Measurements from ENCODE around the gene AKR1C2.
"Not testable (repeated sequence)": the region's sequence is repeated elsewhere in the genome, so short reads cannot be mapped to it uniquely, and the experiment has no call there.

Gene AKR1C2

GRCh38 chr10:5003127-5004029 is at the start of gene AKR1C2:
TSS of gene AKR1C2 (minus strand) at chr10:5003857. CDS start at chr10:5003835, 22 bp downstream.
- not testable (repeated sequence) for DNase-seq (ENCODE audit: low read depth)

DNA sequence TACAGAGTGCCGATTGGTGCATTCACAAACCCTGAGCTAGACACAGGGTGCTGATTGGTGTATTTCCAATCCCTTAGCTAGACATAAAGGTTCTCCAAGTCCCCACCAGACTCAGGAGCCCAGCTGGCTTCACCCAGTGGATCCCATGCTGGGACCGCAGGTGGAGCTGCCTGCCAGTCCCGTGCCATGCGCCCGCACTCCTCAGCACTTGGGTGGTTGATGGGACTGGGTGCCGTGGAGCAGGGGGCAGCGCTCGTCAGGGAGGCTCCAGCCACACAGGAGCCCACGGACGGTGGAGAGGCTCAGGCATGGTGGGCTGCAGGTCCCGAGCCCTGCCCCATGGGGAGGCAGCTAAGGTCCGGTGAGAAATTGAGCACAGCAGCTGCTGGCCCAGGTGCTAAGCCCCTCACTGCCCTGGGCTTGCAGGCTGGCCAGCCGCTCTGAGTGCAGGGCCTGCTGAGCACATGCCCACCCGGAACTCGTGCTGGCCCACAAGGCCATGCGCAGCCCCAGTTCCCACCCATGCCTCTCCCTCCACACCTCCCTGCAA is 49.4 kb upstream of the AKR1C2 start:
- not testable (repeated sequence) for DNase-seq (ENCODE audit: low read depth)

DNA sequence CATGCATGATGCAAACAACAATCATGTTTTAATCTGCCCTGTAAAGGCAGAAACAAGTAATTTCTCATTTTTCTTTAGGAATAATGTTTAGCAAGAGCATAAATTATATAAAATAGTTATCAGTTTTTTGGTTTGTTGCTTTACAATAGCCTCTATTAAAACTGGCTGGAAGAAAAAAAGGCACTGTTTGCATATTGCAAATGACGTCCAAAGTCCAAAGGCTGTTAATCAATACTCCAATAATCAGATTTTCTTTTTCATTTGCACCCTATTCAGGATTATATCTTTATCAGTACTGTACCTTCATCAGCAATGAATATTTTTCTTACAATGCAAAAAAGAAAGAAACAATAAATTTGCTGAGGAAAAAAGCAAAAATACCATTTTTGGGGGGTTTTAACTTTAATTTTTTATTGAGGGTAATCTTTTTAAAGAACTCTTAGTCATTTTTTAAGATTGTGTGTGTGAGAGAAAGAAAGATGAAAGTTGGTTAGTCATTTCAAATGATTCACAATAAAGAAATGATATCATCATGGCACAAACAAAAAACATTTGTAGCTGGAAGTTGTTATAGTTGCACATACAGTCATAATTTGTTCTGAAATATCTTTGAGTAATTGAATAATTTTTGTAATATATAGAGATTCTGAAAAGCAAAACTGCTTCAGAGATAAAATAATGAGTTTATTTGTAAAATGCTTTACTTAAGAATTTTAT is 44.4 kb upstream of the AKR1C2 start:
- no peak for DNase-seq (ENCODE audit: low read depth)

DNA sequence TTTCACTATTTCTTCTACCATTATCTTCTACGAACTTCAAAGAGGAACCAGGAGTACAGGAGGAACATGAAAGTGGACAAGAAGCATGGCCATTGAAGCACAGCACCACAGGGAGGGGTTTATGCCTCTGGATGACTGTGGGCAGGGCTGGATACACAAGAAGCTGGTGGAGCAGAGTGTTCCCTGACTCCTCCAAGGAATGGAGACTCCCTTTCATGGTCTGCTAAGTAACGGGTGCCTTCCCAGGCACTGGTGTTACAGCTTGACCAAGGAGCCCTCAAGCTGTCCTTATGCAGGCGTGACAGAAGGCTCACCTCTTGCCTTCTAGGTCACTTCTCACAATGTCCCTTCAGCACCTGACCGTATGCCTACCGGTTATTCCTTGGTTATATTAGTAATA is 43.4 kb upstream of the AKR1C2 start:
- DNase-seq (ENCODE audit: low read depth): not testable (repeated sequence)

DNA sequence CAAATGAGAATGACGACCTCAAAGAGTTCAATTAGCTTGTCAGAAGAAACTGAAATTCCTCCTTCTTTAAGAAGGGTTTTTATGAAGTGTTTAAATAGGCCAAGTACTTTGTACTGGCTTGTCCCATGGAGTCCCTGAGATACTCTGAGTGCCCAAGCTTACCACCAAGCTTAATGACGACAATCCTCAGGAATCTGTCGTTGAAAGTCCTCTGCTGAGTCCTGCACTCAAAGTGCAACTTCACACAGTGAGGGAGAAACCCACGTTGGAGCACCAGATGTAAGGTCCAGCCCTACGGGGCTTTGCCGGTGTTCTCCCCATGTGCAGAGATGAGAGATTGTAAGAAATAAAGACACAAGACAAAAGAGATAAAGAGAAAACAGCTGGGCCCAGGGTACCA is 42.8 kb upstream of the AKR1C2 start:
- DNase-seq (ENCODE audit: low read depth): no peak

- no peak for DNase-seq (ENCODE audit: low read depth)
Measured at GRCh38 chr10:5045095-5045494, 41.4 kb upstream of the AKR1C2 start.

DNA sequence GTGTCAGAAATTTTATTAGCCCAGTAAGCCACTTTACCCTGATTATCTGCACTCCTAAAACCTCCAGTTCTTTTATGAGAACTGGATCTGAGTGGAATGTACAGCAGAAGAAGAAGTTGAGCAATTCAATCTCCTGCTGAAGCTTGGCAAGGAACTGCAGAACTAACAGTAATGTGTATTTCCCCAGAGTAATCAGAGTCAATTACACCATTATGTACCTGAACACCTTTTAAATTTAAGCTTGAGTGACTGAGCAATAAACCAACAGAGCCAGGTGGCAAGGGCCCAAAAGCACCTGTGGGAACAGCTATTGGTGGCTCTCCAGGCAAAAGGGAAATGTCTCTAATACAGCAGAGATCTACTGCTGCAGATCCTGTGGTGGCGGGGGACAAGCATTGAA is 40.1 kb upstream of the AKR1C2 start:
- DNase-seq (ENCODE audit: low read depth): no peak

DNA sequence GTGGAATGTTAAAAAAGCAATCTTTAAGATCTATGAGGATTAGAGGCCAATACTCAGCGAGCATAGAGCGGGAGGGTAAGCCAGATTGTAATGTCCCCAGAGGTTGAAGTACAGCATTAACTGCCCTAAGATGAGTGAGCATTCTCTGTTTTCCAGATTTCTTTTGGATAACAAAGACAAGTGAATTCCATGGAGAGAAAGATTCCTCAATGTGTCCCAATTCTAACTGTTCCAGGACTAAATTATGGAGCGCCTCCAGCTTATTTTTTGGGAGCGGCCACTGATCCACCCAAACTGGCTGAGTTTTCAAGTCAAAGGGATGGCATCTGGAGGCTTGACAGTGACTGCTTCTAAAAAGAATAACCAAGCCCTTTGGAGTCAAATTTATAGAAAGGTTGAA is 39.3 kb upstream of the AKR1C2 start:
- no peak for DNase-seq (ENCODE audit: low read depth)

GRCh38 chr10:5041471-5042023 is 37.9 kb upstream of the AKR1C2 start:
- no peak for DNase-seq (ENCODE audit: low read depth)

GRCh38 chr10:5040781-5041470 is 37.3 kb upstream of the AKR1C2 start:
- DNase-seq (ENCODE audit: low read depth): no peak

DNA sequence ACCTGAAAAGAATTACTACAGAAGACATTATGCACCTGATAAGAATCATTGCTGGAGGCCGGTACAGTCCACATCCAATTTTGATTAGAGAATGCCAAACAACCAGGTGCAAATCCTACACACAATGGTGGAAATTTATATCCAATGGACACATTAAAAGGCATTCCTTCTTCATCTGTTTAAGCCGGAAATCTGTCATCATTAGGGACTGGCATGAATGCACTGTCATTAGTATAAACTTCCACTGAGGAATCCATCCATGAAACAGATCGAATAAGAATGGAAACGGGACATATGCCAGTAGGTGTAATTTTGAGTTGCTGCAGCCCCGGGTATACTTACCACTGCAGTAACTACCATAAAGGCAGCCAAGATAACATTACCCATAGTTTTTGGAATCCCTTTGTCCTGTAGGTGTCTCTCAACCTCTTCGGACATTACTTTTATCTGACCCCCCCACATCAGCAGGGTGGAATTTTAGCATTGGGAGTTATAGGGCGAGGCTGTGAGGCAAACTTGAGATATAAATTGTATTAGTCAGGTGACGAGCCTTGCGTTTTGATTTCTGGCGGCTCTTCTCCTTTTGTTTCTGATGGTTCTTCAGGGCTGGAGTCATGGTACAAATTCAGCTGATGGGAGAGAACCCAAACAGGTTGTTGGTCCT is 36.5 kb upstream of the AKR1C2 start:
- DNase-seq (ENCODE audit: low read depth): no peak

DNA sequence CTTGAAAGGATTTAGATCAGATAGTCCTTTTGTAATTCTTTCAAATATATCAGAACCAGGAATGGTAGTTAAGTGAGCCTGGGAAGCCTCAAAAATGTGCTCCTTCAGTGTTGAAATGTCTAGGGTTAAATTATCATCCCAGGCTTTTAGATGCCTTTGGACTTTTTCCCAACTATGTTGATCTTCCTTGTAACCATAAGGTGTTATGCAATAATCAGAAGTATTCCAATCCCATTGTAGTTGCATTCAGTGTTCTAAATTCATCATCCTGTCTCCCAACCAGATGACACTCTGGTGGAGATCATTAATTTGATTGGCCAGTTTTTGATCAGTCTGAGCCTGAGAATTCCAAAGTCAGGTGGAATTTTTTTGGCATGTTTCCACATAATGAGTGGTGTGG is 35.1 kb upstream of the AKR1C2 start:
- no peak for DNase-seq (ENCODE audit: low read depth)

DNA sequence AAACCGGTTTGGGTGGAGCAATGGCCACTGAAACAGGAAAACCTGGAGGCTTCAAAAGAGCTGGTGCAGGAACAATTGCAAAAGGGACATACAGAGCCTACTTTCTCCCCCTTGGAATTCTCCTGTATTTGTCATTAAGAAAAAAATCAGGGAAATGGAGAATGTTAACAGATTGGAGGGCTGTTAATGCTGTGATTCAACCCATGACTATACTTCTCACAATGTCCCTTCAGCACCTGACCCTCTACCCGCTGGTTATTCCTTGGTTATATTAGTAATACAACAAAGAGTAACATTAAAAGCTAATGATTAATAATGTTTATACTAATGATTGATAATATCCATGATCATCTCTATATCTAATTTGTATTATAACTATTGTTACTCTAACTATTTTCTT is 34.4 kb upstream of the AKR1C2 start:
- DNase-seq (ENCODE audit: low read depth): no peak

DNA sequence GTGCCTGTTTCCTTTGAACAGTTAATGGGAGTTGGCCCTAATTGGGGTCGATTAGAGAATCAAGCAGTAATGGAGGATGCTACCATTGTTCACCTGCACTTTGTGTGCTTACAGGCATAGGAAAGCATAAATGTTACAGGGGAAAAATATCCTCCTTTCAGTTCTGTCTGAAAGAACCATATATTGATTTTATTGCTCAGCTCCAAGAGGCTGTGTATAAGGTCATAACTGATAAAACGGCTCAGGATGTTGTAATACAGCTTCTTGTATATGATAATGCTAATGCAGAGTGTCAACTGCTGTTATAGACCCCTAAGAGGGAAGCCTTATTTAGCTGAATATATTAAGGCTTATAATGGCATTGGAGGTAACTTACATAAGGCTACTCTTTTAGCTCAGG is 32.9 kb upstream of the AKR1C2 start:
- no peak for DNase-seq (ENCODE audit: low read depth)

- no peak for DNase-seq (ENCODE audit: low read depth)
Measured at GRCh38 chr10:5035356-5035755, 31.7 kb upstream of the AKR1C2 start.

DNA sequence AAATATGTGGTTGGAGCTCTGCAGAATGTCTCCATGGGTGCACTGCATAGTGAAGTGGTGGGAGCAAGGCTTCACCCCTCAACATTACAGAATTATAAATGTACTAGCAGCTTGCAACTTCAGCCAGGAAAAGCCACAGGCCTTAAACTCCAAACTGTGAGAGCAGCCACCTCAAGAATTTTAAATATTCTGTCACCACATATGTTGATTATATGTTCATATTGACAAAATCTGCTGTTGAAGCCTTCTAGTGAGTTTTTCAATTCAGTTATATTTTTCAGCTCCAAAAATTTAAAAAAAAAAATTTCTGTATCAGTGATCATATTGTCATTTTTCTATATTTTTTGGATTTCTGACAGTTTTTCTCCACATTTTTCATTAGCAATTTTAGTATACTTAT is 30.9 kb upstream of the AKR1C2 start:
- no peak for DNase-seq (ENCODE audit: low read depth)

DNA sequence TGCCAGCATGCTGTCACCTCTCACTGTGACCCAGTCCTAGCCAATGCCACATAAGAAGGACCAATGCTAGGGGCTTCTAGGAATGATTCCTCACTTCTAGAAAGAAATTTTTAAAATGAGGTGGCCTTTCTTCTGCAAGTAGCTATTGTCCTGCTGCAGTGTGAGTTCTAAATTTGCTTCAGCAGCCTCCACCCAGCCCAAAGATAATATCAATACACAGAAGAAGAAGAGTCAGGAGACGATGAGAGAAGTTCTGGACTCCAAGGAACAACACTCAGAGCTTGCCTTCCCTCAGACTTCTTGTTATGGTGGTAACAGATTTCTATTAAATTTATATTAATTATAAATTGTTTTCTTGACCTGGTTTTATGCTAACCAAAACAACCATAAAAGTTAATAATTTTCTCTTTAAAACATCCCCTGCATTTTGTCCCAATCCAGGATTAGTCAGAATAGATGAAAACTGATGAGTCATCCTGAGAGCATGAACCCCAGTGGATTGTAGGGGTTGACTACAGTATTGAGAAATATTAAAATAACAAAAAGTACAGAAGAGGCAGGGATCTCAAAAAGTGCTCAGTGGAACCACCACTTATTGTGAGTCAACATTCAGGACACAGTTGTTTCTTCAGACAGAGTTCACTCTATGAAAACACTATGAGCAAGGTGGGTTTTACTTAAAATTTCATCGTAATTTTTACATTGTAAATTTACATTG is 29.6 kb upstream of the AKR1C2 start:
- DNase-seq (ENCODE audit: low read depth): no peak

DNA sequence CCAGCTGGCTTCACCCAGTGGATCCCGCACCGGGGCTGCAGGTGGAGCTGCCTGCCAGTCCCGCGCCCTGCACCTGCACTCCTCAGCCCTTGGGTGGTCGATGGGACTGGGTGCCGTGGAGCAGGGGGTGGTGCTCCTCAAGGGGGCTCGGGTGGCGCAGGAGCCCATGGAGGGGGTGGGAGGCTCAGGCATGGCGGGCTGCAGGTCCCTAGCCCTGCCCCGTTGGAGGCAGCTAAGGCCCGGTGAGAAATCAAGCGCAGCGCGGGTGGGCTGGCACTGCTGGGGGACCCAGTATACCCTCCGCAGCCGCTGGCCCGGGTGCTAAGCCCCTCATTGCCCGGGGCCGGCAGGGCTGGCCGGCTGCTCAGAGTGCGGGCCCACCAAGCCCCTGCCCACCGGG is 28.8 kb upstream of the AKR1C2 start:
- DNase-seq (ENCODE audit: low read depth): not testable (repeated sequence)

- DNase-seq (ENCODE audit: low read depth): not testable (repeated sequence)
Measured at GRCh38 chr10:5031588-5031987, 27.9 kb upstream of the AKR1C2 start.

DNA sequence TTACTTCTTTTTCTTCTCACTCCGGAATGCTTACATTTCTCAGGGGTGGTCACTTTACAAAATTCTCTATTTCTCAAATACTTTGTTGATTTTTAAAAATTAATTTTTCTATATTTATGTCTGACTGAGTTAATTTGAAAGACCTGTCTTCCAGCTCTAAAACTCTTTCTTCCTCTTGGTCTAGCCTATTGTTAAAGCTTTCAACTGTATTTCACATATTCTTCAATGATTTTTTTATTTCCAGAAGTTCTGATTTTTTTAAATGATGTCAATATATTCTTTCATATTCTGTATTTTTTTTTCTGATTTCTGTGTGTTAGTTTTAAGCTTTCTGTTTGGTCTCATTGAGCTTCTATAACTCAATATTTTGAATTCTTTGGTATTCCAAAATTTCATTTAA is 27.3 kb upstream of the AKR1C2 start:
- no peak for DNase-seq (ENCODE audit: low read depth)

- DNase-seq (ENCODE audit: low read depth): not testable (repeated sequence)
Measured at GRCh38 chr10:5025461-5025881, 21.8 kb upstream of the AKR1C2 start.
